Pancreas (tissue), 10 donors: Measurements from ENCODE around the gene IRF7. TPM values are rescaled to one million over a fixed set of nuclear protein-coding genes. Genes with fewer than 3 reads are reported as not detected.

Source experiments
- ATAC-seq, 4 donors: fragments of 200-7000 bp; cut with Tn5 transposase; one replicate each; pipeline versions ENCODE4 v1.8.0 to v1.9.1; 2020; ENCODE audit warnings: mild to moderate bottlenecking in 4 of 4, moderate library complexity in 4 of 4
- DNase-seq, 6 donors: peaks; one replicate each; pipeline ENCODE4 v3.0.0-alpha.2; 2020
- FAIRE-seq: peaks from 2 replicates; lab custom pipeline; 2012; peaks lifted over from hg19 to GRCh38; lab: Jason Lieb, UNC
- H3K27ac ChIP-seq, 4 donors: fragments of 200-600 bp; sonication (generic); 1 replicate in 3 of 4; 2 replicates in 1 of 4; pipeline versions ENCODE4 v1.5.0 to v1.8.0; 2020
- H3K27me3 ChIP-seq, 4 donors: fragments of 200-600 bp; one replicate each; pipeline ENCODE4 v1.8.0; 2021
- H3K36me3 ChIP-seq, 3 donors: fragments of 200-600 bp; sonication (generic) in 1 of 3; one replicate each; pipeline versions ENCODE4 v1.5.0 to v1.8.0; 2020 to 2021
- H3K4me1 ChIP-seq, 3 donors: fragments of 200-600 bp; one replicate each; pipeline ENCODE4 v1.8.0; 2021
- H3K4me3 ChIP-seq, 4 donors: fragments of 200-600 bp; sonication (generic) in 2 of 4; one replicate each; pipeline versions ENCODE4 v1.5.0 to v1.8.0; 2020 to 2021
- H3K9me3 ChIP-seq, 4 donors: fragments of 200-600 bp; one replicate each; pipeline ENCODE4 v1.8.0; 2021
- CTCF ChIP-seq, 4 donors: fragments of 200-600 bp; sonication (generic) in 3 of 4; IDR thresholded peaks; one replicate each; pipeline versions ENCODE4 v1.5.0 to v1.8.0; 2021; ENCODE audit warnings: antibody characterized with exemption in 4 of 4
- WGBS, 2 donors: extraction: QIAGEN DNeasy Blood & Tissue Kit; methylation state at CpG; one replicate each; pipeline ENCODE4 v1.1.7; 2013; 5-methylcytosine and 5-hydroxymethylcytosine counted together
- intact Hi-C, 3 donors: fragments of 100-400 bp; cut with DNase I; formaldehyde crosslinking; loops; one replicate each; pipeline versions ENCODE4 v1.11.1 to v1.14.2; 2022
- polyA plus RNA-seq, 2 donors: library from polyadenylated mRNA; stranded (reverse); fragments of 200-250 nt; gene quantifications; one replicate each; pipeline ENCODE4 v1.2.3, GENCODE V29; 2013
- total RNA-seq, 6 donors: library from RNA; stranded (reverse); fragmentation: NEBNext Ultra II Directional in 4 of 6; extraction: Animal tissue kit (Norgen Biotek cat#: 25700) in 4 of 6; gene quantifications; one replicate each; pipeline versions ENCODE4 v1.2.1 to v1.2.4, GENCODE V29; 2021 to 2023
- donor health status: healthy with polysubstance abuse.
- donor health status: DM: no; HTN: no; CAD: no; lungs with moderate emphysema.
- donor health status: DM: no; HTN: no; CAD: no.
- donor health status: control.
- donor health status: control.
- donor health status: Bipolar disorder and iron deficiency.
- donor health status: DM: yes; HTN: yes; CAD: no.
- donor health status: DM: no; HTN: no; CAD: no.
- donor health status: DM: no; HTN: no; CAD: no.
- donor health status: DM: yes; HTN: yes; CAD: no.

IRF7 gene
- total and polyA plus RNA-seq, 8 donors = 4.0 to 36.6 (median 10.2) TPM

- no peak overlapping the region for H3K27ac ChIP-seq
- no peak for TF ChIP-seq CTCF (IDR thresholded peaks at IDR 0.05)
- no peak for FAIRE-seq
- H3K9me3 ChIP-seq = no peaks in the 10 kb centered on the region
- no peaks in the 10 kb centered on the region for H3K36me3 ChIP-seq
- no peak for DNase-seq
- H3K4me3 ChIP-seq = no peak overlapping the region
- peaks cover 9 to 13% (median 13%) of the 10 kb centered on the region in 3 donors for H3K4me1 ChIP-seq
- no peak for ATAC-seq
- WGBS, 2 donors = 87 to 92% methylated on average over 16 of the region's 16 CpGs
- intact Hi-C loops = no loop called here
- no peaks in the 10 kb centered on the region for H3K27me3 ChIP-seq
Observed at GRCh38 chr11:573146-573759, 42.5 kb downstream of the IRF7 start.

- DNase-seq (no peak), FAIRE-seq (no peak), ATAC-seq (no peak)
- Histone ChIP-seq H3K4me1 (peaks cover 0 to 7% (median 0%) of the 10 kb centered on the region in 3 donors), H3K9me3 (no peaks in the 10 kb centered on the region), H3K27me3 (no peaks in the 10 kb centered on the region), H3K4me3 (no peak overlapping the region), H3K36me3 (no peaks in the 10 kb centered on the region), H3K27ac (no peak overlapping the region)
- intact Hi-C loops = no loop called here
- WGBS, 2 donors = 69 to 72% methylated on average over 8 of the region's 8 CpGs
- TF ChIP-seq CTCF (IDR thresholded peaks at IDR 0.05) = no peak
Observed at GRCh38 chr11:571802-572185, 44.0 kb downstream of the IRF7 start.

- FAIRE-seq (no peak), DNase-seq (peak in 3 of 6 donors; percentile 56 to 80 (median 64)), ATAC-seq (no peak)
Observed at GRCh38 chr11:569158-569885, 46.4 kb downstream of the IRF7 start.

GRCh38 chr11:568306-569157 lies 47.2 kb downstream of the IRF7 start:
- no peaks in the 10 kb centered on the region for H3K36me3 ChIP-seq
- intact Hi-C loops = no loop called here

More at GRCh38 chr11:569158-569885, 46.4 kb downstream of the IRF7 start:
- H3K27ac ChIP-seq = peak overlapping the region in 3 of 4 donors; percentile 33 to 76 (median 51)
- TF ChIP-seq CTCF (IDR thresholded peaks at IDR 0.05) = no peak
- intact Hi-C loops = no loop called here
- peaks cover 0 to 7% (median 0%) of the 10 kb centered on the region in 3 donors for H3K4me1 ChIP-seq
- H3K9me3 ChIP-seq = no peaks in the 10 kb centered on the region
- H3K4me3 ChIP-seq = peak overlapping the region; percentile 33 to 65 (median 48)
- H3K36me3 ChIP-seq = no peaks in the 10 kb centered on the region
- no peaks in the 10 kb centered on the region for H3K27me3 ChIP-seq
- WGBS, 2 donors = 39 to 42% methylated on average over 30 to 36 of the region's 36 CpGs

More at GRCh38 chr11:568306-569157, 47.2 kb downstream of the IRF7 start:
- peak; percentile 89 to 99 (median 96) for DNase-seq
- FAIRE-seq = no peak
- 0 to 1% methylated on average over 63 to 123 of the region's 123 CpGs for WGBS, 2 donors
- no peak for TF ChIP-seq CTCF (IDR thresholded peaks at IDR 0.05)
- Histone ChIP-seq H3K4me1 (peaks cover 0 to 7% (median 0%) of the 10 kb centered on the region in 3 donors), H3K9me3 (no peaks in the 10 kb centered on the region), H3K27ac (peak overlapping the region; percentile 39 to 76 (median 48)), H3K4me3 (peak overlapping the region; percentile 33 to 65 (median 48)), H3K27me3 (no peaks in the 10 kb centered on the region)
- peak; percentile 91 to 96 (median 94) for ATAC-seq
